DMS 273 (cell line): ENCODE measurements around the gene LMO7.
"Not testable (repeated sequence)": the region's sequence is repeated elsewhere in the genome, so short reads cannot be mapped to it uniquely, and the experiment has no call there.

Experiments used
- DNase-seq: peaks from one replicate; lab custom pipeline; 2025; ENCODE audit not compliant: unreplicated experiment; lab: John Stamatoyannopoulos, UW

LMO7 gene

GRCh38 chr13:75739244-75739868 is 103.2 kb downstream of the LMO7 start:
- no peak for DNase-seq

DNA sequence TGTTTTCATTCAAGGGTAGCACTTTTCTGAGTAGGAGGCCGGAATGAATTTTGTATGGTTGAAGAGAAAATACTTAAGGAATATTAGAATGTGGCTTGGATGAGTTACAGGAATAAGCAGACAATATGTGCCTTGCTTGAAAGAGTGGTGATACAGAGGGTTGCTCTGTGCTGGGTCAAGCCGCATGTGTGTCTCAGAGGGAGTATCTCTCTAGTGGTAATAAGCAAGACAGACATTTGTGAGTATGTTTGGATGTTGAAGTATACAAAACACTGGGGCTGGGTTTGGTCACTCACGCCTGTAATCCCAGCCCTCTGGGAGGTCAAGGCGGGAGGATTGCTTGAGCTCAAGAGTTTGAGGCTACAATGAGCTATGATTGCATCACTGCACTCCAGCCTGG is 103.9 kb downstream of the LMO7 start:
- DNase-seq = no peak

- DNase-seq = not testable (repeated sequence)
These were observed 106.9 kb downstream of the LMO7 start for GRCh38 chr13:75743072-75743471.

GRCh38 chr13:75744127-75744526 is 108.0 kb downstream of the LMO7 start:
- no peak for DNase-seq

- DNase-seq = no peak
These were observed 109.3 kb downstream of the LMO7 start for GRCh38 chr13:75745387-75745786.

DNA sequence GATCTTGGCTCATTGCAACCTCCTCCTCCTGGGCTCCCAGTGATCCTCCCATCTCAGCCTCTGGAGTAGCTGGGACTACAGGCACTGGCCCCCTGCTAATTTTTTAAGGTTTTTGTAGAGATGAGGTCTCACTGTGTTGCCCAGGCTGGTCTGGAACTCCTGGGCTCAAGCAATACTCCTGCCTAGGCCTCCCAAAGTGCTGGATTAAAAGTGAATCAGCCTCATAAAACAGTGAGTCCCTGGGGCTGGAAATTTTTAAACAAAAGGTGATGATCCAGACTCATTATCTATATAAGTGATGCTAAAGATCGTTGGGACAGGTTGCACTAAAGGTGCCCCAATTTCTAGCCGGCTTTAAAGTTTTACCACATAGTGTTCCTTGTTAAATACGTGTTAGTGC is 112.7 kb downstream of the LMO7 start:
- DNase-seq = no peak

- DNase-seq = peak; percentile 73
These were observed 113.3 kb downstream of the LMO7 start for GRCh38 chr13:75749407-75749806.

DNA sequence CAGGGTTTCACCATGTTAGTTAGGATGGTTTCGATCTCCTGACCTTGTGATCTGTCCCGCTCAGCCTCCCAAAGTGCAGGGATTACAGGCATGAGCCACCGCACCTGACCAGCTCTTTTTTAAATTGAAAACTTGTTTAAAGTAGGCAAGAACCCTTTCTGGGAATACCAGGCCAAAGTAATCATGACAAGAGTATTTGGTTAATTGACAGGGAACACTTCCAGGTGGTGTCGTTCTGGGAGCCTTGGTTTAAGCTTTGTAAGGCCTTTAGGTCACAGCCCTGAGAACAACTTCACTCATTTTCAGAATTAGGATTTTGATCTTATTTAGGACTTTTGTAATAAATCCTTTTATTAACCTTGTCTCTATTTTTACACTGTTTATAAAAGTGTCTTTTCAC is 115.2 kb downstream of the LMO7 start:
- DNase-seq = no peak

GRCh38 chr13:75752826-75753225 is 116.7 kb downstream of the LMO7 start:
- peak; percentile 20 for DNase-seq

GRCh38 chr13:75754936-75755335 is 118.8 kb downstream of the LMO7 start:
- no peak for DNase-seq

DNA sequence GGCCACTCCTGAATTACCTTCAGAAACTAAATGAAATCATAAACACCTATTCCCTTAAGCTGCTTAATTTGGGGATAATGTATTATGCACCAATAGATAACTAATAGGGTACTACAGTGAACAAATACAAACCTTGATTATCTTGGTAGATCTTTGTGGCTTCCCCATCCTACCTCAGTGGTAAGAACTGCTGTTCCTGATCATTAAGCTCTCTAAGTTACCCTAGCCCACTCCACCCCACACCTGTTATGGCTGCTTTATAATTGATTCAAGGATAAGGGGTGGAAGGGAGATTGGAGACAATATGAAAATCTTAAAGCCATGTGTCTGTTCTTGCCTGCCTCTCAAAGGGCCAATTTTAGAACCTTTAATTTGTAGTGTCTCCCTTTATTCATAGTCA is 121.2 kb downstream of the LMO7 start:
- DNase-seq = no peak

GRCh38 chr13:75759531-75759930 is 123.4 kb downstream of the LMO7 start:
- DNase-seq = no peak

DNA sequence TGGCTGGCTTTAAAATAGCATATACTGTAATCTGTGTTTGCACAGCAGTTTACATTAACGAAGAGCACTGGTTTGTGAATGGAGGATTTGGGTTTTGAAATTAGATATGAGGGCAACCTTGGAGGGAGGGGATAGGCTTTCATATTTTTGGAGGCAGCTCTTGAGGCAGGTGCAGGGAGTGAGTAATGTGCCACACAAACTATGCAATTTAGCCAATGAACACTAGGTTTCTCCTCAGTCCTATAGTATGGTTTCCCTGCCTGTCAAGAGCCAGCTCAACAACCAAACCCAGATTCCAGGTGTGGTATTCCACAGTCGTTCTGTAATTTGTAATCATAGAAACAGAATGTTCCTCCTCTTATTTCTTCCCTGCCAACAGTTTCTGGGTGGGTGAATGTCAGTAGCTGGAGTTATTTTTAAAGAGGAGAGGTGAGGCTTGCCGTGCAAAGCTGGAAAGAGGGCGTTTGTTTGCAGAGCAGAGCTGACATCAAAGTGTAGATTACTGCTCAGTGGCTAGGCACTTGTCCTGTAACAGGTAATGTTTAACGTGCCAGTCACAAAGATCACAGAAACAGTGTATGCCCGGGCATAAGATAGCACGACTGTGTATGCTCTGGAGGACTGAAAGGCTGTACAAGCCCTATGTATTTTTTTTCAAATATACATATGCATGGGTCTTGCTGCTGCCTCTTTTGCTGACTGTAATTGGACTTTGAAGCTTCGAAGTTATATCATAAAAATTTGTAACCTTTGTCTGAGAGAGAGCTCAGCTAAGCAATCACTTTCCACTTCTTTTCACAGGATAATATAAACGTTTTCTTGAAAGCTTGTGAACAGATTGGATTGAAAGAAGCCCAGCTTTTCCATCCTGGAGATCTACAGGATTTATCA is 124.2 kb downstream of the LMO7 start:
- peak; percentile 66 for DNase-seq

GRCh38 chr13:75761369-75761768 is 125.2 kb downstream of the LMO7 start:
- DNase-seq = no peak

DNA sequence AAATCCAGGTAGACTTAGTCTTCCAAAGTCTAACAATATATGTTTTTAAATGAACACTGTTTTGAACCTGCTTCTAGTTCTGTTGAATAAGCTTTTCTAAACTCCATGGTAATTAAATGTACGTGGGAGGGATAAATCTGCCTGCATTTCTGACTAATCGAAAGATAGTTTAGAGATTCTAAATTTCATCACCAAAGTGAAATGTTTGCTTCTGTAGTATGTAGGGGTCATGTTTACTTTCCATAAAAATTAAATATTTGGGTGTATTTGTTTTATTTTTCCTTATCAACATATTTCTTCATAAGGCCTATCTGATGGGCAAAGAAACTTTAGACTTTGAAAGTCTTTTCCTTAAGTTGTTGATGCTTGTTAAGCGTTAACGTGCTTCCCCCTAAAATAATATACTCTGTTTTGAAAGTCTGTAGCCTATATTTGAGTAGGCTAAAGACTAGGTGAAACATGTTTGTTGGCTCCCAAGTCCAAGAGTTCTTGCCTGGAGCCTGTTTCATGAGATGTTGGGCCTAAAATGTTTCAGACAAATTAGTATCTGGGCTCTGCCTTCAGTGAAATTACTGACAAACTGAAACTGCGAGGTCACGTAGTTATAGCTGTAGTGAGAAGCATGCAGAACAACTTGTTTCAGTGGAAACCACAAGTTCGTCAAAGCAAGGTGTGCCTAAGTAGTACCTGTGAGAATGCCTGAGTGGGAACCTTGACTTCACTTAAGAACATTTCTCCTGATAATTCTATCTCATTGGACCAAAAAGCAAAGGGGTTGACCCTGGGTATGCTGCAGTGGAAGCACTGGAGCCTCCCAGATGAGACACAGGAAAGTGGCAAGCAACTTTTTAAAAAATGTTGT is 126.2 kb downstream of the LMO7 start:
- peak; percentile 48 for DNase-seq

DNA sequence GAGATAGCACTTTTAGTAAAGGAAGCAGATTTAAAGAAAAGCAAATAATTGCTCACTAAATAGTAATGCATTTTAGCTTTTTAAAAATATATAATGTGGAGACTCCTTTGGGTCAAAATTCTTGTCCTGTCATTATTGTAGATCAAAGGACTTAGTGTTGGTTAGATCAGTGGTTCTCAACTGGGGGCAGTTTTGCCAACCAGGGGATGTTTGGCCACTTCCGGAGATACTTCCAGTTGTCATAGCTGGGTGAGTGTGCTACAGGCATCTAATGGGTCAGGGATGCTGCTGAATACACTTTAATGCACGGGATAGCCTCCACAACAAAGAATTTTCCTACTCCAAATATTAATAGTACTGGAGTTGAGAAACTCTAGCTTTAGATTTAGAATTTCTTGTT is 126.8 kb downstream of the LMO7 start:
- peak; percentile 34 for DNase-seq

DNA sequence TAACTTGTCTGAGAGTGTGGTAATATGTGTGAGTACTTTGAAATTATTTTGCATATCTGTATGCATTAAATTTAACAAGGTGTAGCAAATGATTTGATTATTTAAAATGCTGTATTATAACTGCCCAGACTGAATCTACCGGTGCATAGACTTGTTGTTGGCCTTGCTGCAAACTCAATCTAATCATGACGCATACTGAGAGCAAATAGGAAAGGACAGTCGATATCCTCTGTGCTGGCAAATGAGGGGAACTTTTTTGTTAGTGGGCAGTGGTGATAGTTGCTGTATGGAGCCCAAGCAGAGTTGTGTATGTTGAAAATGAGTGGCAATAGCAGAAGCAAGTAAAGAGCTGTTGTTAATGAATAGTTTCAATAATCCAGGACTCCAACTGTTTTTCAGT is 127.4 kb downstream of the LMO7 start:
- peak; percentile 25 for DNase-seq

DNA sequence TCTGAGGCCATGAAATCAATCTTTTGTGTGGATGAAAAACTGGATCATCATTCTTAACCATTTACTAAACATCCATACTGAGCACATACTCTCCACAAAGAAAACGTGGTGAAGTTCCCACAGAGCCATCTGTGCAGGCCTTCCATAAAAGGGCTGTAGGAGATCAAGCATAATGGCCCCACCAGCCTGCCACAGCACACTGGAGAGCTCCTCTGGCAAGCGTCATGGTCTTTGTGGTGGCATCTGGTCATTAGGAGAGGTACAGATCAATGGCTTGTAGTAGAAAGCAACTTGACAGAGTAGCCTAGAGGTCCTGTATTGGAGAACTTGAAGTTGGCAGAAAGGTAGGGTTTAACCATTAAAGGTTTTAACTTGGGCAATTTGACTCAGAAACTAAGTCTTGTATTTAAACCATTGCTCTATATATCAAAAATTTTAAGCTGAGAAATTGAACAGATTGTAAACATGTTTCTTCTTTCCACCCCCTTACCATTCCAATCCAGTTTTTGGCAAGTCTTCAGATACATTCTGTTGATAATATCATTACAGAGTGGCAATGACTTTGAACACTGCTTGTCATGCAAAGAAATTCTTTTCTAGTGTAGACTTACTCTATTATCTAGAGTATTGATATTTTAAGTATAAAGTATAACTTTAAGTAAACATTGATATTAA is 128.3 kb downstream of the LMO7 start:
- peak; percentile 95 for DNase-seq

GRCh38 chr13:75764926-75765310 is 128.8 kb downstream of the LMO7 start:
- DNase-seq = peak; percentile 79

DNA sequence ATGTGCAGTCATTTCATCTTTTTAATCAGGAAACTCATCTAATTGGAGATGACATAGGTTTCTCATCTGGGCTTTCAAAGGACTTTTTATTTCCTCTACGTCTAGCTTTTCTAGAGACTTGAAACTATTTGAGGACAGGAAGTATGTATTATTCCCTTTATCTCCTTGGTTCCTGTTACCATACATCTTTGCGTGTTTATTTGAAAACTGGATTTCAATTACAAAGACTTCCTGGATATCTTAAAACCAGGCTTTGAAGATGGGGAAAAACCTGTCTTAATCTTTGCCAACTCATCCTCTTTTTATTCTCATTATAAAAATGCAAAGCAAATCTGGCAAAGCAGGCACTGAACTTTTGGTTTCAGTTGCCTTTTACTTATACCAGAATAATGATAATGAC is 130.5 kb downstream of the LMO7 start:
- DNase-seq = no peak
